HCT116 (cell line): ENCODE results near the gene SPTBN4. TPM values are rescaled to one million over a fixed set of nuclear protein-coding genes. Genes with fewer than 3 reads are reported as not detected.

Experiments used
- ATAC-seq: fragments of 200-7000 bp; cut with Tn5 transposase; 2 replicates; pipeline ENCODE4 v1.9.1; 2020; ENCODE audit warnings: mild to moderate bottlenecking, moderate library complexity
- BruUV-seq: library from RNA; stranded (reverse); fragments of 400-500 nt; replicated peaks from 2 replicates; lab custom pipeline; 2021; lab: Mats Ljungman, UMichigan
- CTCF ChIA-PET: fragments of 300-600 bp; sonication (Branson Sonifier 250); formaldehyde crosslinking; loops from one replicate; lab custom pipeline; 2021; ENCODE audit warnings: antibody characterized with exemption; lab: Charles Lee
- POLR2A ChIA-PET: fragments of 300-600, 350-600 bp; sonication (Branson Sonifier 250); formaldehyde crosslinking; loops from one replicate; lab custom pipeline; 2021; ENCODE audit warnings: antibody characterized with exemption; lab: Charles Lee
- RAD21 ChIA-PET, 2 experiments: fragments of 300-600 bp; sonication (Branson Sonifier 250); formaldehyde crosslinking; loops; one replicate each; lab custom pipeline; 2023; ENCODE audit warnings: low total read pairs in 2 of 2; ENCODE audit not compliant: uncharacterized antibody in 2 of 2, unreplicated experiment in 2 of 2, low non-redundant PET in 1 of 2; lab: Charles Lee
- DNase-seq: peaks from one replicate; pipeline ENCODE4 v3.0.0-alpha.2; 2010; ENCODE audit warnings: low read depth, low spot score
- H2AFZ ChIP-seq: fragments of 200-600 bp; shearing (Covaris generic), sonication (generic); 2 replicates; pipeline ENCODE4 v1.6.1; 2017; ENCODE audit warnings: low read depth, mixed run types, mixed read lengths, antibody characterized with exemption, low read length; ENCODE audit not compliant: poor library complexity, severe bottlenecking
- H3K27ac ChIP-seq: 2 replicates; pipeline ENCODE4 v1.5.1; 2012; ENCODE audit warnings: low read depth, low read length
- H3K27me3 ChIP-seq: fragments of 200-600 bp; sonication (generic); 2 replicates; pipeline ENCODE4 v1.6.1; 2016; ENCODE audit warnings: mixed run types, low read length, mixed read lengths; ENCODE audit not compliant: insufficient read depth
- H3K36me3 ChIP-seq, 2 experiments: fragments of 200-500 bp in 1 of 2; fragments of 200-600 bp in 1 of 2; sonication (Bioruptor generic) in 1 of 2; sonication (generic) in 1 of 2; 2 replicates each; pipeline versions ENCODE4 v1.5.1 to v1.6.1; 2014 to 2016; ENCODE audit warnings: low read length in 2 of 2, inconsistent platforms in 1 of 2, mixed read lengths in 1 of 2, mixed run types in 1 of 2; ENCODE audit not compliant: insufficient read depth in 2 of 2, control insufficient read depth in 1 of 2
- H3K4me1 ChIP-seq, 2 experiments: fragments of 200-600 bp in 1 of 2; sonication (generic) in 1 of 2; 2 replicates each; pipeline versions ENCODE4 v1.5.1 to v1.6.1; 2012 to 2017; ENCODE audit warnings: low read length in 2 of 2, inconsistent platforms in 1 of 2, mild to moderate bottlenecking in 1 of 2, mixed read lengths in 1 of 2, mixed run types in 1 of 2, moderate library complexity in 1 of 2; ENCODE audit not compliant: insufficient read depth in 2 of 2, control insufficient read depth in 1 of 2
- H3K4me2 ChIP-seq: fragments of 200-600 bp; sonication (generic); 2 replicates; pipeline ENCODE4 v1.6.1; 2017; ENCODE audit warnings: mixed run types, low read length, mixed read lengths
- H3K4me3 ChIP-seq, 2 experiments: fragments of 200-600 bp in 1 of 2; sonication (generic) in 1 of 2; replicated peaks in 1 of 2; 2 replicates each; pipeline ENCODE4 v1.5.1; 2011 to 2016; ENCODE audit warnings: low read length in 2 of 2, control low read depth in 1 of 2, low read depth in 1 of 2, mild to moderate bottlenecking in 1 of 2, mixed read lengths in 1 of 2, mixed run types in 1 of 2
- H3K79me2 ChIP-seq: fragments of 200-600 bp; sonication (generic); 2 replicates; pipeline ENCODE4 v1.6.1; 2017; ENCODE audit warnings: mild to moderate bottlenecking, mixed run types, low read length, moderate library complexity, mixed read lengths; ENCODE audit not compliant: insufficient read depth
- H3K9ac ChIP-seq: fragments of 200-600 bp; sonication (generic); 2 replicates; pipeline ENCODE4 v1.6.1; 2016; ENCODE audit warnings: low read length, mixed read lengths
- H3K9me2 ChIP-seq: fragments of 200-600 bp; sonication (generic), shearing (Covaris generic); 2 replicates; pipeline ENCODE4 v1.6.1; 2017; ENCODE audit warnings: mixed run types, mild to moderate bottlenecking, moderate library complexity; ENCODE audit not compliant: insufficient read depth
- H3K9me3 ChIP-seq, 2 experiments: fragments of 200-500 bp in 1 of 2; fragments of 200-600 bp in 1 of 2; sonication (Bioruptor generic) in 1 of 2; sonication (generic) in 1 of 2; 2 replicates each; pipeline ENCODE4 v1.6.1; 2014 to 2017; ENCODE audit warnings: low read length in 2 of 2, mixed read lengths in 2 of 2, inconsistent platforms in 1 of 2, low read depth in 1 of 2, mild to moderate bottlenecking in 1 of 2, mixed run types in 1 of 2, moderate library complexity in 1 of 2; ENCODE audit not compliant: control insufficient read depth in 1 of 2, insufficient read depth in 1 of 2
- H4K20me1 ChIP-seq: fragments of 200-600 bp; sonication (generic), shearing (Covaris generic); 2 replicates; pipeline ENCODE4 v1.6.1; 2017; ENCODE audit warnings: mixed run types, mild to moderate bottlenecking, moderate library complexity; ENCODE audit not compliant: insufficient read depth
- CBX3 ChIP-seq: IDR thresholded peaks from 2 replicates; pipeline ENCODE4 v1.6.1; 2012; ENCODE audit warnings: low read depth
- EGR1 ChIP-seq: IDR thresholded peaks from 2 replicates; pipeline ENCODE4 v1.6.1; 2012; ENCODE audit warnings: low read depth
- POLR2AphosphoS5 ChIP-seq: IDR thresholded peaks from 2 replicates; pipeline ENCODE4 v1.6.1; 2011; ENCODE audit warnings: mild to moderate bottlenecking, low read depth, low read length, moderate library complexity
- RAD21 ChIP-seq: IDR thresholded peaks from 2 replicates; pipeline ENCODE4 v1.6.1; 2012; ENCODE audit warnings: low read depth, mild to moderate bottlenecking
- SIN3A ChIP-seq: IDR thresholded peaks from 2 replicates; pipeline ENCODE4 v1.6.1; 2012; ENCODE audit warnings: low read depth
- YY1 ChIP-seq: IDR thresholded peaks from 2 replicates; pipeline ENCODE4 v1.6.1; 2011; ENCODE audit warnings: low read length, low read depth, moderate library complexity, mild to moderate bottlenecking; ENCODE audit not compliant: insufficient replicate concordance; ENCODE audit errors: extremely low read depth
- ZNF274 ChIP-seq: fragments of 200-500 bp; sonication (Bioruptor generic); IDR thresholded peaks from 2 replicates; pipeline ENCODE4 v1.6.1; 2014; ENCODE audit warnings: mild to moderate bottlenecking, low read depth, low read length, inconsistent platforms
- intact Hi-C: fragments of 100-400 bp; cut with micrococcal nuclease; formaldehyde crosslinking; loops from 2 replicates; pipeline ENCODE4 v1.10.0; 2022
- total RNA-seq: library from RNA; stranded (reverse); gene quantifications from one replicate; pipeline ENCODE4 v1.2.1, GENCODE V29; 2021; ENCODE audit not compliant: unreplicated experiment
- TF ChIP-seq, protein P1 (sequence below): IDR thresholded peaks from 2 replicates; pipeline ENCODE4 v1.6.1; 2012; ENCODE audit warnings: low read depth

Gene SPTBN4
- total RNA-seq, 1 experiment from 2014 or later = 4.6 TPM

DNA sequence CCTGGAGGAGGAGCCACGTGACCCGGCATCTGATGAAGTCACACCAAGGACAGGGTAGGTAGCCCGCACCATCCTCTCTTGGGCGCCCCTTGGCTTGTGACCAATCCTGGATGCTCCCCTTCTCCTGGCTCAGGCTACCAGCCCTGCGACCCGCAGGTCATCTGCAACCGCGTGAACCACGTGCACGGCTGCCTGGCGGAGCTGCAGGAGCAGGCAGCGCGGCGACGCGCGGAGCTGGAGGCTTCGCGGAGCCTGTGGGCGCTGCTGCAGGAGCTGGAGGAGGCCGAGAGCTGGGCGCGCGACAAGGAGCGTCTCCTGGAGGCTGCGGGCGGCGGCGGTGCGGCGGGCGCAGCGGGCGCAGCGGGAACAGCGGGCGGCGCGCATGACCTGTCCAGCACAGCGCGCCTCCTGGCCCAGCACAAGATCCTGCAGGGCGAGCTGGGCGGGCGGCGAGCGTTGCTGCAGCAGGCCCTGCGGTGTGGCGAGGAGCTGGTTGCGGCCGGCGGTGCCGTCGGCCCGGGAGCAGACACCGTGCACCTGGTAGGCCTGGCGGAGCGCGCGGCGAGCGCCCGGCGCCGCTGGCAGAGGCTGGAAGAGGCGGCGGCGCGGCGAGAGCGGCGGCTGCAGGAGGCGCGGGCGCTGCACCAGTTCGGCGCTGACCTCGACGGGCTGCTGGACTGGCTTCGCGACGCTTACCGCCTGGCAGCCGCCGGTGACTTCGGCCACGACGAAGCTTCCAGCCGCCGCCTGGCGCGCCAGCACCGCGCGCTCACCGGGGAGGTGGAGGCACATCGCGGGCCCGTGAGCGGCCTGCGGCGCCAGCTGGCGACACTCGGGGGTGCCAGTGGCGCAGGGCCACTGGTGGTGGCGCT, 45.9 kb downstream of the SPTBN4 start (continued):
- TF ChIP-seq YY1 = no peak

DNA sequence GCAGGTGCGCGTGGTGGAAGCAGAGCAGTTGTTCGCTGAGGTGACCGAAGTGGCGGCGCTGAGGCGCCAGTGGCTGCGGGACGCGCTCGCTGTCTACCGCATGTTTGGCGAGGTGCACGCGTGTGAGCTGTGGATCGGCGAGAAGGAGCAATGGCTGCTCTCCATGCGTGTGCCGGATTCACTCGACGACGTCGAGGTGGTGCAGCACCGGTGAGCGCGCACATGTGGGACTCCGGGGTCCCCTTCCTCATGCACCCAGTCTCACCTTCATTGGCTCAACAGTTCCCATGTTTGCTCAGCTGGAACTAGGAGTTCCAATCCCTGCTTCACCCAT, 46.5 kb downstream of the SPTBN4 start:
- DNase-seq = no peak
- POLR2A ChIA-PET = no interaction called here
- H3K4me1 ChIP-seq = no peaks in the 10 kb centered on the region
- H3K9me2 ChIP-seq = no peaks in the 10 kb centered on the region
- H3K36me3 ChIP-seq = no peaks in the 10 kb centered on the region
- no peaks in the 10 kb centered on the region for H3K79me2 ChIP-seq
- no peak for ATAC-seq
- no peak overlapping the region for H3K4me3 ChIP-seq
- no peak overlapping the region for H2AFZ ChIP-seq
- H3K9ac ChIP-seq = no peak overlapping the region
- no peak overlapping the region for H3K27ac ChIP-seq
- CTCF ChIA-PET = interaction anchor here (0.8 kb wide), 1 partner anchor 10 kb away, joined by 3 read pairs; no protein-coding TSS in a partner anchor
- no TSS peak for BruUV-seq
- no peaks in the 10 kb centered on the region for H3K9me3 ChIP-seq
- TF ChIP-seq RAD21 = no peak
- TF ChIP-seq SIN3A = no peak
- TF ChIP-seq ZNF274 = no peak
- TF ChIP-seq POLR2AphosphoS5 = no peak
- intact Hi-C loops = no loop called here
- H4K20me1 ChIP-seq = no peaks in the 10 kb centered on the region
- RAD21 ChIA-PET = no interaction called here
- no peak overlapping the region for H3K4me2 ChIP-seq
- no peaks in the 10 kb centered on the region for H3K27me3 ChIP-seq

DNA sequence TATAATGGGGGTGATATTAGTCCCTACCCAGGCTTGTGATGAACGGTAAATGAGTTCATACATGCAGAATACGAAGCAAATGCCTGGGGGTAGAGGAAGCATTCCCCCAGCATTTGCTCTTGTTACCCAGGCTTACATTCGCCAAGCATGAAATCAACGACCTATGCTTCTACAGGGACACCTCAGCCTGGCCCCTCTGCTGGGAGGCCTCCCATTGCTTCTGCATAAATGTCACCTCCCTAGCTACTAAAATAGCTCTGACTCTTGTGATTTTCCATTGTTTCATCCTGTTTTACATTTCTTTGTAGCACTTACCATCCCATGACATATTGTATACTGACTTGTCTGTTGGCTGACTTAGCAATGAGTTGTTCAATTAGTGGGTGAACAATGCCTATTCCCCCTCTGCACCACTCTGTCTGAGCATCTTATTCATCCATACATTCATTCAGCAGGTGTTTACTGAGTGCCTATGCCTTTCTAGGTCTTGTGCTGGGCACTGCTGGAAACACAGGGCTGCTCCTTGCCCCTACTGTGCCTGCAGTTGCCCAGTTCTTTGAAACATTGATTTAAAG, 47.0 kb downstream of the SPTBN4 start:
- Histone ChIP-seq H3K9ac (no peak overlapping the region), H3K27ac (no peak overlapping the region), H3K9me2 (no peaks in the 10 kb centered on the region), H3K27me3 (no peaks in the 10 kb centered on the region), H4K20me1 (no peaks in the 10 kb centered on the region), H3K4me3 (no peak overlapping the region), H3K4me1 (no peaks in the 10 kb centered on the region), H2AFZ (no peak overlapping the region), H3K9me3 (no peaks in the 10 kb centered on the region), H3K79me2 (no peaks in the 10 kb centered on the region), H3K4me2 (no peak overlapping the region), H3K36me3 (no peaks in the 10 kb centered on the region)
- no peak for DNase-seq
- ChIA-PET CTCF (interaction anchor here (0.8 kb wide), 1 partner anchor 10 kb away, joined by 3 read pairs; no protein-coding TSS in a partner anchor), RAD21 (no interaction called here), POLR2A (no interaction called here)
- intact Hi-C loops = no loop called here
- no peak for ATAC-seq
- BruUV-seq = no TSS peak
- TF ChIP-seq EGR1 (no peak), CBX3 (no peak)
- TF ChIP-seq, protein P1, sequence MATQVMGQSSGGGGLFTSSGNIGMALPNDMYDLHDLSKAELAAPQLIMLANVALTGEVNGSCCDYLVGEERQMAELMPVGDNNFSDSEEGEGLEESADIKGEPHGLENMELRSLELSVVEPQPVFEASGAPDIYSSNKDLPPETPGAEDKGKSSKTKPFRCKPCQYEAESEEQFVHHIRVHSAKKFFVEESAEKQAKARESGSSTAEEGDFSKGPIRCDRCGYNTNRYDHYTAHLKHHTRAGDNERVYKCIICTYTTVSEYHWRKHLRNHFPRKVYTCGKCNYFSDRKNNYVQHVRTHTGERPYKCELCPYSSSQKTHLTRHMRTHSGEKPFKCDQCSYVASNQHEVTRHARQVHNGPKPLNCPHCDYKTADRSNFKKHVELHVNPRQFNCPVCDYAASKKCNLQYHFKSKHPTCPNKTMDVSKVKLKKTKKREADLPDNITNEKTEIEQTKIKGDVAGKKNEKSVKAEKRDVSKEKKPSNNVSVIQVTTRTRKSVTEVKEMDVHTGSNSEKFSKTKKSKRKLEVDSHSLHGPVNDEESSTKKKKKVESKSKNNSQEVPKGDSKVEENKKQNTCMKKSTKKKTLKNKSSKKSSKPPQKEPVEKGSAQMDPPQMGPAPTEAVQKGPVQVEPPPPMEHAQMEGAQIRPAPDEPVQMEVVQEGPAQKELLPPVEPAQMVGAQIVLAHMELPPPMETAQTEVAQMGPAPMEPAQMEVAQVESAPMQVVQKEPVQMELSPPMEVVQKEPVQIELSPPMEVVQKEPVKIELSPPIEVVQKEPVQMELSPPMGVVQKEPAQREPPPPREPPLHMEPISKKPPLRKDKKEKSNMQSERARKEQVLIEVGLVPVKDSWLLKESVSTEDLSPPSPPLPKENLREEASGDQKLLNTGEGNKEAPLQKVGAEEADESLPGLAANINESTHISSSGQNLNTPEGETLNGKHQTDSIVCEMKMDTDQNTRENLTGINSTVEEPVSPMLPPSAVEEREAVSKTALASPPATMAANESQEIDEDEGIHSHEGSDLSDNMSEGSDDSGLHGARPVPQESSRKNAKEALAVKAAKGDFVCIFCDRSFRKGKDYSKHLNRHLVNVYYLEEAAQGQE = no peak
